Measurements from ENCODE around the gene TMSB4Y. TPM values are rescaled to one million over a fixed set of nuclear protein-coding genes. Genes with fewer than 3 reads are reported as not detected.

TMSB4Y gene
- total and polyA plus RNA-seq, 2 of the 4 experiments (the other 2 are of a cell fraction), result not detected

GRCh38 chrY:13751289-13752071 is 47.8 kb downstream of the TMSB4Y start:
- dilution Hi-C loops (cut with HindIII; ENCODE audit: low sequenced_read_pairs, unreplicated experiment) (no loop called here), in situ Hi-C loops (cut with MboI; ENCODE audit: low sequenced_read_pairs) (no loop called here), intact Hi-C loops (cut with micrococcal nuclease) (no loop called here)
- H2BK20ac ChIP-seq (ENCODE audit: low read depth, low read length), result no peak overlapping the region
- BruUV-seq (replicated peaks), result no TSS peak
- H3K36me3 ChIP-seq (ENCODE audit: control insufficient read depth, insufficient read depth, low read length), result no peaks in the 10 kb centered on the region
- H2AK9ac ChIP-seq (replicated peaks; ENCODE audit: low read depth, low read length, poor library complexity), result no peak overlapping the region
- no peak for TF ChIP-seq RFX5 (IDR thresholded peaks at IDR 0.05; ENCODE audit: low read depth, low read length)
- no peak for TF ChIP-seq RCOR1 (IDR thresholded peaks at IDR 0.05; ENCODE audit: insufficient replicate concordance, low read length)
- TF ChIP-seq, protein P1, sequence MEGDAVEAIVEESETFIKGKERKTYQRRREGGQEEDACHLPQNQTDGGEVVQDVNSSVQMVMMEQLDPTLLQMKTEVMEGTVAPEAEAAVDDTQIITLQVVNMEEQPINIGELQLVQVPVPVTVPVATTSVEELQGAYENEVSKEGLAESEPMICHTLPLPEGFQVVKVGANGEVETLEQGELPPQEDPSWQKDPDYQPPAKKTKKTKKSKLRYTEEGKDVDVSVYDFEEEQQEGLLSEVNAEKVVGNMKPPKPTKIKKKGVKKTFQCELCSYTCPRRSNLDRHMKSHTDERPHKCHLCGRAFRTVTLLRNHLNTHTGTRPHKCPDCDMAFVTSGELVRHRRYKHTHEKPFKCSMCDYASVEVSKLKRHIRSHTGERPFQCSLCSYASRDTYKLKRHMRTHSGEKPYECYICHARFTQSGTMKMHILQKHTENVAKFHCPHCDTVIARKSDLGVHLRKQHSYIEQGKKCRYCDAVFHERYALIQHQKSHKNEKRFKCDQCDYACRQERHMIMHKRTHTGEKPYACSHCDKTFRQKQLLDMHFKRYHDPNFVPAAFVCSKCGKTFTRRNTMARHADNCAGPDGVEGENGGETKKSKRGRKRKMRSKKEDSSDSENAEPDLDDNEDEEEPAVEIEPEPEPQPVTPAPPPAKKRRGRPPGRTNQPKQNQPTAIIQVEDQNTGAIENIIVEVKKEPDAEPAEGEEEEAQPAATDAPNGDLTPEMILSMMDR (conservative IDR thresholded peaks at IDR 0.05; ENCODE audit: low read depth, low read length), result no peak
- no peak for TF ChIP-seq NFE2L2 (IDR thresholded peaks at IDR 0.05; ENCODE audit: low read depth, low read length)
- no peak for TF ChIP-seq BHLHE40 (IDR thresholded peaks at IDR 0.05; ENCODE audit: low read depth, low read length)
- TF ChIP-seq ELK1 (IDR thresholded peaks at IDR 0.05; ENCODE audit: borderline replicate concordance, low read depth, low read length), result no peak
- TF ChIP-seq SMC3 (IDR thresholded peaks at IDR 0.05; ENCODE audit: low read depth, low read length), result no peak
- TF ChIP-seq MAZ (IDR thresholded peaks at IDR 0.05; ENCODE audit: borderline replicate concordance, low read depth, low read length), result no peak
- no peak overlapping the region for H2AK5ac ChIP-seq (ENCODE audit: low read depth, low read length)
- no peak overlapping the region for H3K4ac ChIP-seq (ENCODE audit: low read depth, low read length)
- no peaks in the 10 kb centered on the region for H3K9me3 ChIP-seq (ENCODE audit: control insufficient read depth, insufficient read depth, low read length)
- CTCF ChIA-PET, result no interaction called here
- no peak overlapping the region for H2BK5ac ChIP-seq (ENCODE audit: low read depth, low read length, poor library complexity, severe bottlenecking)
- H4K91ac ChIP-seq (ENCODE audit: insufficient read depth, low read depth, low read length), result no peak overlapping the region
- no CpG with 5 or more reads among the region's 60 CpGs for WGBS, 2 experiments (ENCODE audit: extremely low coverage in 2 of 2, insufficient read length in 1 of 2)
- ATAC-seq (ENCODE audit: low read depth) (no peak), DNase-seq (no peak)
- no peak overlapping the region for H4K8ac ChIP-seq (ENCODE audit: low read depth in 2 of 2, low read length in 2 of 2)
- H3K23ac ChIP-seq (ENCODE audit: low read depth, low read length), result no peak overlapping the region
- H3K56ac ChIP-seq (ENCODE audit: extremely low read depth, insufficient read depth, low read length), result no peak overlapping the region
- H3K27ac ChIP-seq (ENCODE audit: insufficient read depth, low read length), result no peak overlapping the region
- no peak overlapping the region for H3K9ac ChIP-seq (ENCODE audit: low read depth, low read length)
- no peaks in the 10 kb centered on the region for H4K20me1 ChIP-seq (ENCODE audit: insufficient read depth, low read length)
- no peak overlapping the region for H3K14ac ChIP-seq (replicated peaks; ENCODE audit: low read depth, low read length)
- no peaks in the 10 kb centered on the region for H3K27me3 ChIP-seq (ENCODE audit: control insufficient read depth, insufficient read depth, low read length)
- H2BK120ac ChIP-seq (ENCODE audit: low read depth, low read length), result no peak overlapping the region
- no peak overlapping the region for H2AFZ ChIP-seq (replicated peaks; ENCODE audit: low read length, poor library complexity)
- H3K18ac ChIP-seq (ENCODE audit: low read depth, low read length), result no peak overlapping the region
- no peaks in the 10 kb centered on the region for H3K79me1 ChIP-seq (ENCODE audit: low read depth in 1 of 2, low read length in 2 of 2)
- no peak overlapping the region for H2BK15ac ChIP-seq (ENCODE audit: low read depth, low read length)
- no peak overlapping the region for H3K4me2 ChIP-seq (ENCODE audit: low read depth, low read length)
- H3K4me1 ChIP-seq (ENCODE audit: control insufficient read depth, insufficient read depth, low read length), result no peaks in the 10 kb centered on the region
- H3K9me1 ChIP-seq (ENCODE audit: insufficient read depth, low read length), result no peaks in the 10 kb centered on the region
- H3K4me3 ChIP-seq (ENCODE audit: insufficient read depth, low read depth, low read length), result no peak overlapping the region
- no peak overlapping the region for H4K5ac ChIP-seq (ENCODE audit: low read depth, low read length)
- POLR2A ChIA-PET (ENCODE audit: unreplicated experiment), result no interaction called here
